ENCODE results near the gene UGT1A8.

Gene UGT1A8

DNA sequence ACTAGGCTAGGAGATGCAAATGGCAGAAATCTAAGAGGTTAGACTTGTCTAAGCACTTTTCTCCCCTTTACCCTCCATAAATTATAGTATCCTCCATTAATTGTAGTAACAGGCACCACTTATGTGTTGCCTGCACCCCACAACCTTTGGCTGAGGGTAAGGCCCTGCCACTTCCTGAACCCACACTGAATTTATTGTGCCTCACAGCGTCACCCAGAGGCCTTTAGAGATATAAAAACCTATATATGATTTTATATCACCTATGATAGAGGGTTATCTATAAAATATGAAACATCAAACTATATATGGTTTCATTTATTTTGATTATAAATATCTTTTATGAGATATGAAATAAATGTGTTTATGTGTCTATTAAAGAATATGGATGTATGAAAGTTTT is 56.9 kb downstream of the UGT1A8 start:
- H3K4me3 ChIP-seq (ENCODE audit: low read depth, low read length) = no peak overlapping the region
- TF ChIP-seq, protein P1, sequence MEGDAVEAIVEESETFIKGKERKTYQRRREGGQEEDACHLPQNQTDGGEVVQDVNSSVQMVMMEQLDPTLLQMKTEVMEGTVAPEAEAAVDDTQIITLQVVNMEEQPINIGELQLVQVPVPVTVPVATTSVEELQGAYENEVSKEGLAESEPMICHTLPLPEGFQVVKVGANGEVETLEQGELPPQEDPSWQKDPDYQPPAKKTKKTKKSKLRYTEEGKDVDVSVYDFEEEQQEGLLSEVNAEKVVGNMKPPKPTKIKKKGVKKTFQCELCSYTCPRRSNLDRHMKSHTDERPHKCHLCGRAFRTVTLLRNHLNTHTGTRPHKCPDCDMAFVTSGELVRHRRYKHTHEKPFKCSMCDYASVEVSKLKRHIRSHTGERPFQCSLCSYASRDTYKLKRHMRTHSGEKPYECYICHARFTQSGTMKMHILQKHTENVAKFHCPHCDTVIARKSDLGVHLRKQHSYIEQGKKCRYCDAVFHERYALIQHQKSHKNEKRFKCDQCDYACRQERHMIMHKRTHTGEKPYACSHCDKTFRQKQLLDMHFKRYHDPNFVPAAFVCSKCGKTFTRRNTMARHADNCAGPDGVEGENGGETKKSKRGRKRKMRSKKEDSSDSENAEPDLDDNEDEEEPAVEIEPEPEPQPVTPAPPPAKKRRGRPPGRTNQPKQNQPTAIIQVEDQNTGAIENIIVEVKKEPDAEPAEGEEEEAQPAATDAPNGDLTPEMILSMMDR (IDR thresholded peaks at IDR 0.05; ENCODE audit: insufficient read depth, low read depth, low read length, missing control alignments) = peak; percentile 12
- no peak for DNase-seq (ENCODE audit: low read depth)

DNA sequence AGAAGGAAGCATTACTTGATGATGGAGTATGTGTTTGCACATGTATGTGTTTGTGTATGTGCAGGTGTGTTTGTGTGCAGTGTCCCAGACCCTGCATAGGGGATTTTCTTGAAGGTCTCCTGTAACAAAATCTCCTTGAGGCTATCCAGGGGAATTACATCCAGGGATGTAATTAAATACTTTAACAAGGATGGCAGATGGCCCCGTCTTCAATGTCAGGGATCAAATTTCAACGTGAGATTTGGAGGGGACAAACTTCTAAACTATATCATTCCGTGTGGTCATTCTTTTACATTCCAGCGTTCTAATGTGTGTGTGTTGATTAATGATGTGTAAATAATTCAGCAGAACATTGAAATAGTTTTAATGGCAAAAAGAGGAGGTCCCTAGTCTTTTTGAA is 57.6 kb downstream of the UGT1A8 start:
- no peak for DNase-seq (ENCODE audit: low read depth)
- H3K4me3 ChIP-seq (ENCODE audit: low read depth, low read length) = no peak overlapping the region
- TF ChIP-seq, protein P1 (IDR thresholded peaks at IDR 0.05; ENCODE audit: insufficient read depth, low read depth, low read length, missing control alignments) = no peak

DNA sequence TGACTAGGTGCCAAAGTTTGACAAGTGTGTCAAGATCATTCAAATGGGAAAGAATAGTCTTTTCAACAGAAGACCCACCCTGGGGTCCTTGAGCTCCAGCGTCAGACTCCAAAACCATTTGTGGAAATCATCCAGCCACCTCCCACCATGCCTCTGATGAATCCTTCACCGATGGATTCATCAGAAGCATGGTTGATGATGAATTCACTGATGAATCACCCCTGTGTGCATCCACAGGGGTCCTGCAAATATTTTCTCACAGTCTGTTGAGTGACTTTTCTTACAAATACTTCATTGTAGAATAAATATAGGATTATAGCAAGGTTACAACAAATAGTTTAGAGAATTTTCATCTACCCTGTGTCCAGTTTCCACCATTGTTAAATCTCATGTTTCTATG is 58.6 kb downstream of the UGT1A8 start:
- TF ChIP-seq, protein P1 (IDR thresholded peaks at IDR 0.05; ENCODE audit: insufficient read depth, low read depth, low read length, missing control alignments) = no peak
- no peak overlapping the region for H3K4me3 ChIP-seq (ENCODE audit: low read depth, low read length)
- DNase-seq (ENCODE audit: low read depth) = no peak

- H3K4me3 ChIP-seq (ENCODE audit: low read depth, low read length) = no peak overlapping the region
- TF ChIP-seq, protein P1 (IDR thresholded peaks at IDR 0.05; ENCODE audit: insufficient read depth, low read depth, low read length, missing control alignments) = no peak
- DNase-seq (ENCODE audit: low read depth) = no peak
Measured at GRCh38 chr2:233679196-233679595, 61.8 kb downstream of the UGT1A8 start.

- H3K4me3 ChIP-seq (ENCODE audit: low read depth, low read length) = no peak overlapping the region
- DNase-seq (ENCODE audit: low read depth) = no peak
- TF ChIP-seq, protein P1 (IDR thresholded peaks at IDR 0.05; ENCODE audit: insufficient read depth, low read depth, low read length, missing control alignments) = no peak
Measured at GRCh38 chr2:233680361-233681045, 63.1 kb downstream of the UGT1A8 start.

- H3K4me3 ChIP-seq (ENCODE audit: low read depth, low read length) = no peak within 1 kb of the TSS
- no peak for DNase-seq (ENCODE audit: low read depth)
- TF ChIP-seq, protein P1 (IDR thresholded peaks at IDR 0.05; ENCODE audit: insufficient read depth, low read depth, low read length, missing control alignments) = no peak
Measured at GRCh38 chr2:233681521-233682099, 64.2 kb downstream of the UGT1A8 start, which contains the start of gene UGT1A7. UGT1A7 (plus strand) TSS chr2:233681901; CDS start chr2:233681938, 37 bp downstream.
